Thoracic aorta (tissue), 2 donors: ENCODE measurements around the gene NHLRC2. TPM values are rescaled to one million over a fixed set of nuclear protein-coding genes. Genes with fewer than 3 reads are reported as not detected.

Experiments used
- ATAC-seq: fragments of 150-250 bp; one replicate; pipeline ENCODE4 v1.8.0; 2017; ENCODE audit warnings: low read depth; ENCODE audit not compliant: insufficient number of reproducible peaks, low FRiP score
- DNase-seq: peaks from one replicate; pipeline ENCODE4 v3.0.0-alpha.2; 2020; ENCODE audit warnings: low spot score
- H3K27ac ChIP-seq, 2 donors: fragments of 200-600 bp; sonication (generic); 1 replicate in 1 of 2; 2 replicates in 1 of 2; pipeline ENCODE4 v1.5.1; 2016; ENCODE audit warnings: mild to moderate bottlenecking in 2 of 2, moderate library complexity in 2 of 2
- H3K27me3 ChIP-seq: fragments of 200-600 bp; sonication (generic); replicated peaks from 2 replicates; pipeline ENCODE4 v1.6.0; 2016; ENCODE audit warnings: mild to moderate bottlenecking; ENCODE audit not compliant: insufficient read depth
- H3K36me3 ChIP-seq: fragments of 200-600 bp; sonication (generic); one replicate; pipeline ENCODE4 v1.5.1; 2016
- H3K4me1 ChIP-seq, 2 donors: fragments of 200-600 bp; sonication (generic); 1 replicate in 1 of 2; 2 replicates in 1 of 2; pipeline versions ENCODE4 v1.5.1 to v1.6.0; 2016; ENCODE audit warnings: low read depth in 2 of 2, mild to moderate bottlenecking in 1 of 2; ENCODE audit not compliant: control insufficient read depth in 1 of 2
- H3K4me3 ChIP-seq: fragments of 200-600 bp; sonication (generic); 2 replicates; pipeline ENCODE4 v1.5.1; 2016; ENCODE audit warnings: mild to moderate bottlenecking
- H3K9me3 ChIP-seq: fragments of 200-600 bp; sonication (generic); 2 replicates; pipeline ENCODE4 v1.5.1; 2016
- CTCF ChIP-seq: fragments of 200-600 bp; sonication (generic); IDR thresholded peaks from one replicate; pipeline ENCODE4 v1.5.1; 2019; ENCODE audit warnings: antibody characterized with exemption
- total RNA-seq, 2 donors: library from RNA; depleted of rRNA; stranded (reverse); fragments of >200 nt; gene quantifications; one replicate each; pipeline versions ENCODE4 v1.1.0 to v1.2.3, GENCODE V29; 2016

The NHLRC2 gene
- total RNA-seq, 2 donors from 2014 or later = 21.9 to 56.5 TPM

GRCh38 chr10:113965683-113966082, 111.2 kb downstream of the NHLRC2 start:
- no peaks in the 10 kb centered on the region for H3K4me1 ChIP-seq
- TF ChIP-seq CTCF = no peak
- ATAC-seq (no peak), DNase-seq (no peak)
- H3K36me3 ChIP-seq = no peaks in the 10 kb centered on the region
- H3K4me3 ChIP-seq = no peak overlapping the region
- no peak overlapping the region for H3K27ac ChIP-seq
- H3K27me3 ChIP-seq = no peaks in the 10 kb centered on the region
- H3K9me3 ChIP-seq = no peaks in the 10 kb centered on the region

Other genes with a start within 250 kb of the NHLRC2 start
- gene NRAP, start 190.6 kb upstream of the NHLRC2 start, total RNA-seq = not detected
- gene CASP7, start 174.7 kb upstream of the NHLRC2 start, total RNA-seq = 10 to 100 TPM; 11.0 to 24.0 TPM
- gene PLEKHS1, start 103.0 kb upstream of the NHLRC2 start, total RNA-seq = under 1 TPM in 1 of 2 donors, not detected in 1; 0.14 TPM
- gene DCLRE1A, start 579 bp upstream of the NHLRC2 start, total RNA-seq = 1 to 10 TPM; 3.2 to 4.2 TPM
- gene ADRB1, start 189.2 kb downstream of the NHLRC2 start, total RNA-seq = under 1 TPM; 0.27 to 0.42 TPM